ENCODE data around the gene TCF7L2.

DNA sequence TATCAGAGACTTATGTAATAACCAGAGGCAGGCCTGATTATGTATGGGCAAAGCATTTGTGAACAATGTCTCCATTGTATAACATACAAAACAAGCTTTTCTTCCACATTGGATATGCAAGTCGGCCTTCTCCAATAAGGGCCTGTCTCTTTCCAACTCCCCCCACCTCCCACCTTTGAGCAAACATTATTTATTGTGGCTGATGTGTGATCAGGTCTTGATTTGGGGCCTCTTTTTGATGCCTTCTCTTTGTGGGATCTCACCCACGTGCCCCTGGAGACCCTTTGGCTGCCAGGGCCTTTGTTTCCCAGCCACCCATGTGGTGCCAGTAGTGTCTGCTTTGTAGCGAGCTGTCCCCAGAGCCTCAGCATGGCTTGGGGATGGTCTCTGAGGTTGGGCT, 53.0 kb downstream of the TCF7L2 start:
- TF ChIP-seq, protein P1, sequence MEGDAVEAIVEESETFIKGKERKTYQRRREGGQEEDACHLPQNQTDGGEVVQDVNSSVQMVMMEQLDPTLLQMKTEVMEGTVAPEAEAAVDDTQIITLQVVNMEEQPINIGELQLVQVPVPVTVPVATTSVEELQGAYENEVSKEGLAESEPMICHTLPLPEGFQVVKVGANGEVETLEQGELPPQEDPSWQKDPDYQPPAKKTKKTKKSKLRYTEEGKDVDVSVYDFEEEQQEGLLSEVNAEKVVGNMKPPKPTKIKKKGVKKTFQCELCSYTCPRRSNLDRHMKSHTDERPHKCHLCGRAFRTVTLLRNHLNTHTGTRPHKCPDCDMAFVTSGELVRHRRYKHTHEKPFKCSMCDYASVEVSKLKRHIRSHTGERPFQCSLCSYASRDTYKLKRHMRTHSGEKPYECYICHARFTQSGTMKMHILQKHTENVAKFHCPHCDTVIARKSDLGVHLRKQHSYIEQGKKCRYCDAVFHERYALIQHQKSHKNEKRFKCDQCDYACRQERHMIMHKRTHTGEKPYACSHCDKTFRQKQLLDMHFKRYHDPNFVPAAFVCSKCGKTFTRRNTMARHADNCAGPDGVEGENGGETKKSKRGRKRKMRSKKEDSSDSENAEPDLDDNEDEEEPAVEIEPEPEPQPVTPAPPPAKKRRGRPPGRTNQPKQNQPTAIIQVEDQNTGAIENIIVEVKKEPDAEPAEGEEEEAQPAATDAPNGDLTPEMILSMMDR (conservative IDR thresholded peaks at IDR 0.05), result no peak
- no peak for TF ChIP-seq EZH2 (IDR thresholded peaks at IDR 0.05; ENCODE audit: low read depth)
